GM23338 (cell line): ENCODE data around the gene ZNF821. TPM values are rescaled to one million over a fixed set of nuclear protein-coding genes. Genes with fewer than 3 reads are reported as not detected.

ENCODE experiments used
- ATAC-seq: fragments of 200-7000 bp; cut with Tn5 transposase; 3 replicates; pipeline ENCODE4 v1.9.1; 2020
- DNase-seq: peaks from one replicate; pipeline ENCODE4 v3.0.0-alpha.2; 2015; ENCODE audit warnings: low spot score
- H2AFZ ChIP-seq: fragments of 200-600 bp; sonication (generic); 2 replicates; pipeline ENCODE4 v1.8.0; 2016; ENCODE audit warnings: antibody characterized with exemption, mild to moderate bottlenecking, moderate library complexity
- H3F3A ChIP-seq: fragments of 200-600 bp; sonication (generic); replicated peaks from 2 replicates; pipeline ENCODE4 v1.8.0; 2017; ENCODE audit warnings: antibody characterized with exemption, mixed run types, low read depth
- H3K27ac ChIP-seq: fragments of 200-600 bp; sonication (generic); 2 replicates; pipeline ENCODE4 v1.6.1; 2016; ENCODE audit warnings: low read depth
- H3K27me3 ChIP-seq: fragments of 200-600 bp; sonication (generic); 2 replicates; pipeline ENCODE4 v1.8.0; 2016; ENCODE audit warnings: mild to moderate bottlenecking, mixed run types, moderate library complexity; ENCODE audit not compliant: insufficient read depth
- H3K36me3 ChIP-seq: fragments of 200-600 bp; sonication (generic); 2 replicates; pipeline ENCODE4 v1.8.0; 2016; ENCODE audit warnings: mild to moderate bottlenecking; ENCODE audit not compliant: insufficient read depth
- H3K4me1 ChIP-seq: fragments of 200-600 bp; sonication (generic); 2 replicates; pipeline ENCODE4 v1.8.0; 2016; ENCODE audit warnings: mild to moderate bottlenecking, moderate library complexity; ENCODE audit not compliant: insufficient read depth
- H3K4me2 ChIP-seq: fragments of 200-600 bp; sonication (generic); 2 replicates; pipeline ENCODE4 v1.7.1; 2017; ENCODE audit warnings: mixed run types
- H3K4me3 ChIP-seq: fragments of 200-600 bp; sonication (generic); 2 replicates; pipeline ENCODE4 v1.6.1; 2016; ENCODE audit warnings: mixed run types
- H3K79me2 ChIP-seq: fragments of 200-600 bp; sonication (generic); replicated peaks from 2 replicates; pipeline ENCODE4 v1.8.0; 2017; ENCODE audit warnings: mild to moderate bottlenecking; ENCODE audit not compliant: insufficient read depth
- H3K9me2 ChIP-seq: fragments of 200-600 bp; sonication (generic); 2 replicates; pipeline ENCODE4 v1.8.0; 2017; ENCODE audit not compliant: insufficient read depth
- H4K20me1 ChIP-seq: fragments of 200-600 bp; sonication (generic); replicated peaks from 2 replicates; pipeline ENCODE4 v1.8.0; 2017; ENCODE audit warnings: mild to moderate bottlenecking; ENCODE audit not compliant: insufficient read depth
- H3K27ac Mint-ChIP-seq: 2 replicates; pipeline ENCODE4 v1.8.0; 2020; ENCODE audit warnings: inconsistent platforms, mild to moderate bottlenecking, moderate library complexity, mixed read lengths
- H3K27me3 Mint-ChIP-seq: 3 replicates; pipeline ENCODE4 v1.8.0; 2022; ENCODE audit warnings: low read depth, mild to moderate bottlenecking, moderate library complexity, mixed read lengths, inconsistent platforms; ENCODE audit not compliant: insufficient read depth, poor library complexity
- H3K36me3 Mint-ChIP-seq: 3 replicates; pipeline ENCODE4 v1.8.0; 2021; ENCODE audit warnings: low read depth, mild to moderate bottlenecking, inconsistent platforms, moderate library complexity, mixed read lengths
- H3K4me1 Mint-ChIP-seq: 3 replicates; pipeline ENCODE4 v1.8.0; 2020; ENCODE audit warnings: mild to moderate bottlenecking, inconsistent platforms, mixed read lengths
- H3K4me3 Mint-ChIP-seq: 3 replicates; pipeline ENCODE4 v1.8.0; 2021; ENCODE audit warnings: moderate library complexity, mild to moderate bottlenecking, inconsistent platforms, mixed read lengths
- H3K9me3 Mint-ChIP-seq: 3 replicates; pipeline ENCODE4 v1.8.0; 2020; ENCODE audit warnings: moderate library complexity, mild to moderate bottlenecking, inconsistent platforms, mixed read lengths
- CTCF ChIP-seq, 2 experiments: fragments of 200-600 bp in 1 of 2; sonication (generic) in 1 of 2; conservative IDR thresholded peaks; 2 replicates each; pipeline versions ENCODE4 v1.5.1 to v1.6.1; 2016 to 2017; ENCODE audit warnings: antibody characterized with exemption in 2 of 2, low read depth in 2 of 2, mild to moderate bottlenecking in 2 of 2, moderate library complexity in 1 of 2
- ETS1 ChIP-seq: IDR thresholded peaks from 2 replicates; pipeline ENCODE4 v1.6.1; 2016; ENCODE audit warnings: antibody characterized with exemption
- EZH2 ChIP-seq: fragments of 200-600 bp; sonication (generic); IDR thresholded peaks from one replicate; pipeline ENCODE4 v1.8.0; 2017; ENCODE audit warnings: antibody characterized with exemption, mild to moderate bottlenecking, low read depth; ENCODE audit not compliant: unreplicated experiment
- EZH2phosphoT487 ChIP-seq: fragments of 200-600 bp; sonication (generic); IDR thresholded peaks from one replicate; pipeline ENCODE4 v1.8.1; 2018; ENCODE audit warnings: antibody characterized with exemption; ENCODE audit not compliant: unreplicated experiment
- JUNB ChIP-seq: IDR thresholded peaks from one replicate; pipeline ENCODE4 v1.6.1; 2016; ENCODE audit warnings: antibody characterized with exemption; ENCODE audit not compliant: unreplicated experiment
- POLR2AphosphoS5 ChIP-seq: IDR thresholded peaks from 2 replicates; pipeline ENCODE4 v1.6.1; 2016; ENCODE audit warnings: antibody characterized with exemption, low read depth
- ZNF331 ChIP-seq: fragments of 250-450 bp; sonication (Bioruptor Pico); IDR thresholded peaks from 2 replicates; pipeline ENCODE4 v1.5.0; 2020; ENCODE audit warnings: low read depth, mild to moderate bottlenecking, moderate library complexity
- polyA plus RNA-seq: library from polyadenylated mRNA; unstranded; fragments of >200 nt; fragmentation: Nextera tagmentation; extraction: Ambion mirVana; gene quantifications from 2 replicates; pipeline ENCODE4 v1.2.1, GENCODE V29; 2016
- total RNA-seq: library from RNA; depleted of rRNA; stranded (reverse); fragments of >200 nt; shearing (Covaris generic); gene quantifications from 2 replicates; pipeline ENCODE4 v1.2.3, GENCODE V29; 2014
- TF ChIP-seq, protein P1 (sequence below): fragments of 250-450 bp; sonication (Bioruptor Pico); IDR thresholded peaks from 2 replicates; pipeline ENCODE4 v1.5.0; 2020; ENCODE audit warnings: mild to moderate bottlenecking, moderate library complexity

ZNF821 gene
- total and polyA plus RNA-seq, 2 experiments from 2014 or later = 13.3 to 14.8 TPM

DNA sequence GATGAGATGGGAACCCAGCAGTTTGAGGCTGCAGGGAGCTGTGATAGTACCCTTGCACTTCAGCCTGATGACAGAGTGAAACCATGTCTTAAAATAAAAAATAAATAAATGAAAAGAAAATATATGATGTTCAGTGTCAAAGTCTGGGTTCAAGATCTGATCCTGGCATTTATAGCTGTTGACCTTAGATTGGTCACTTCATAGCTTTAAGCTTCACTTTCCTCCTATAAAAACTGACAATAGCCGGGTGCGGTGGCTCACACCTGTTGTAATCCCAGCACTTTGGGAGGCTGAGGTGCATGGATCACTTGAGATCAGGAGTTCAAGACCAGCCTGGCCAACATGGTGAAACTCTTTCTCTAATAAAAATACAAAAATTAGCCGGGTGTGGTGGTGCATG lies 5.2 kb upstream of the ZNF821 start:
- no peaks in the 10 kb centered on the region; the same call in 2 of the 3 replicates for H3K36me3 Mint-ChIP-seq
- H3K4me1 ChIP-seq = peaks cover 7% of the 10 kb centered on the region
- H3K27me3 Mint-ChIP-seq = peaks cover 8% of the 10 kb centered on the region
- peak overlapping the region; percentile 15; the same call in 1 of the 2 replicates for H2AFZ ChIP-seq
- H3K9me3 Mint-ChIP-seq = peaks cover 3% of the 10 kb centered on the region; the same call in 1 of the 3 replicates
- no peak overlapping the region for H3K4me3 Mint-ChIP-seq
- no peaks in the 10 kb centered on the region for H4K20me1 ChIP-seq
- no peak overlapping the region for H3K27ac ChIP-seq
- H3K79me2 ChIP-seq = 0 out of 2 replicates have a peak, but pooled peaks cover 3% of the 10 kb centered on the region
- H3K27me3 ChIP-seq = no peaks in the 10 kb centered on the region
- H3K4me3 ChIP-seq = no peak overlapping the region
- ATAC-seq (no peak), DNase-seq (no peak)
- H3K4me1 Mint-ChIP-seq = peaks cover 12% of the 10 kb centered on the region
- no peaks in the 10 kb centered on the region; the same call in 1 of the 2 replicates for H3F3A ChIP-seq
- no peaks in the 10 kb centered on the region for H3K36me3 ChIP-seq
- H3K9me2 ChIP-seq = no peaks in the 10 kb centered on the region
- TF ChIP-seq, protein P1, sequence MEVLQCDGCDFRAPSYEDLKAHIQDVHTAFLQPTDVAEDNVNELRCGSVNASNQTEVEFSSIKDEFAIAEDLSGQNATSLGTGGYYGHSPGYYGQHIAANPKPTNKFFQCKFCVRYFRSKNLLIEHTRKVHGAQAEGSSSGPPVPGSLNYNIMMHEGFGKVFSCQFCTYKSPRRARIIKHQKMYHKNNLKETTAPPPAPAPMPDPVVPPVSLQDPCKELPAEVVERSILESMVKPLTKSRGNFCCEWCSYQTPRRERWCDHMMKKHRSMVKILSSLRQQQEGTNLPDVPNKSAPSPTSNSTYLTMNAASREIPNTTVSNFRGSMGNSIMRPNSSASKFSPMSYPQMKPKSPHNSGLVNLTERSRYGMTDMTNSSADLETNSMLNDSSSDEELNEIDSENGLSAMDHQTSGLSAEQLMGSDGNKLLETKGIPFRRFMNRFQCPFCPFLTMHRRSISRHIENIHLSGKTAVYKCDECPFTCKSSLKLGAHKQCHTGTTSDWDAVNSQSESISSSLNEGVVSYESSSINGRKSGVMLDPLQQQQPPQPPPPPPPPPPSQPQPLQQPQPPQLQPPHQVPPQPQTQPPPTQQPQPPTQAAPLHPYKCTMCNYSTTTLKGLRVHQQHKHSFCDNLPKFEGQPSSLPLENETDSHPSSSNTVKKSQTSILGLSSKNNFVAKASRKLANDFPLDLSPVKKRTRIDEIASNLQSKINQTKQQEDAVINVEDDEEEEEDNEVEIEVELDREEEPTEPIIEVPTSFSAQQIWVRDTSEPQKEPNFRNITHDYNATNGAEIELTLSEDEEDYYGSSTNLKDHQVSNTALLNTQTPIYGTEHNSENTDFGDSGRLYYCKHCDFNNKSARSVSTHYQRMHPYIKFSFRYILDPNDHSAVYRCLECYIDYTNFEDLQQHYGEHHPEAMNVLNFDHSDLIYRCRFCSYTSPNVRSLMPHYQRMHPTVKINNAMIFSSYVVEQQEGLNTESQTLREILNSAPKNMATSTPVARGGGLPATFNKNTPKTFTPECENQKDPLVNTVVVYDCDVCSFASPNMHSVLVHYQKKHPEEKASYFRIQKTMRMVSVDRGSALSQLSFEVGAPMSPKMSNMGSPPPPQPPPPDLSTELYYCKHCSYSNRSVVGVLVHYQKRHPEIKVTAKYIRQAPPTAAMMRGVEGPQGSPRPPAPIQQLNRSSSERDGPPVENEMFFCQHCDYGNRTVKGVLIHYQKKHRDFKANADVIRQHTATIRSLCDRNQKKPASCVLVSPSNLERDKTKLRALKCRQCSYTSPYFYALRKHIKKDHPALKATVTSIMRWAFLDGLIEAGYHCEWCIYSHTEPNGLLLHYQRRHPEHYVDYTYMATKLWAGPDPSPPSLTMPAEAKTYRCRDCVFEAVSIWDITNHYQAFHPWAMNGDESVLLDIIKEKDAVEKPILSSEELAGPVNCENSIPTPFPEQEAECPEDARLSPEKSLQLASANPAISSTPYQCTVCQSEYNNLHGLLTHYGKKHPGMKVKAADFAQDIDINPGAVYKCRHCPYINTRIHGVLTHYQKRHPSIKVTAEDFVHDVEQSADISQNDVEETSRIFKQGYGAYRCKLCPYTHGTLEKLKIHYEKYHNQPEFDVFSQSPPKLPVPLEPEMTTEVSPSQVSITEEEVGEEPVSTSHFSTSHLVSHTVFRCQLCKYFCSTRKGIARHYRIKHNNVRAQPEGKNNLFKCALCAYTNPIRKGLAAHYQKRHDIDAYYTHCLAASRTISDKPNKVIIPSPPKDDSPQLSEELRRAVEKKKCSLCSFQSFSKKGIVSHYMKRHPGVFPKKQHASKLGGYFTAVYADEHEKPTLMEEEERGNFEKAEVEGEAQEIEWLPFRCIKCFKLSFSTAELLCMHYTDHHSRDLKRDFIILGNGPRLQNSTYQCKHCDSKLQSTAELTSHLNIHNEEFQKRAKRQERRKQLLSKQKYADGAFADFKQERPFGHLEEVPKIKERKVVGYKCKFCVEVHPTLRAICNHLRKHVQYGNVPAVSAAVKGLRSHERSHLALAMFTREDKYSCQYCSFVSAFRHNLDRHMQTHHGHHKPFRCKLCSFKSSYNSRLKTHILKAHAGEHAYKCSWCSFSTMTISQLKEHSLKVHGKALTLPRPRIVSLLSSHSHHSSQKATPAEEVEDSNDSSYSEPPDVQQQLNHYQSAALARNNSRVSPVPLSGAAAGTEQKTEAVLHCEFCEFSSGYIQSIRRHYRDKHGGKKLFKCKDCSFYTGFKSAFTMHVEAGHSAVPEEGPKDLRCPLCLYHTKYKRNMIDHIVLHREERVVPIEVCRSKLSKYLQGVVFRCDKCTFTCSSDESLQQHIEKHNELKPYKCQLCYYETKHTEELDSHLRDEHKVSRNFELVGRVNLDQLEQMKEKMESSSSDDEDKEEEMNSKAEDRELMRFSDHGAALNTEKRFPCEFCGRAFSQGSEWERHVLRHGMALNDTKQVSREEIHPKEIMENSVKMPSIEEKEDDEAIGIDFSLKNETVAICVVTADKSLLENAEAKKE (CRISPR knock-in tag) = no peak
- TF ChIP-seq JUNB (no peak), CTCF (conservative IDR thresholded peaks at IDR 0.05; ENCODE audit: low read depth in 2 of 2) (no peak), ZNF331 (no peak), EZH2 (no peak), ETS1 (no peak), EZH2phosphoT487 (no peak), POLR2AphosphoS5 (no peak)
- H3K4me2 ChIP-seq = no peak overlapping the region
- no peak overlapping the region for H3K27ac Mint-ChIP-seq
